ENCODE data around the gene OR13J1.
"Not testable (repeated sequence)": the region's sequence is repeated elsewhere in the genome, so short reads cannot be mapped to it uniquely, and the experiment has no call there.

The OR13J1 gene

GRCh38 chr9:35908504-35909125, 38.4 kb upstream of the OR13J1 start:
- no peak overlapping the region for H3K27ac Mint-ChIP-seq
- peaks cover 20% of the 10 kb centered on the region for H3K4me1 Mint-ChIP-seq (ENCODE audit: low read depth)
- H3K27me3 Mint-ChIP-seq (ENCODE audit: low read depth): no peaks in the 10 kb centered on the region
- no peaks in the 10 kb centered on the region for H3K9me3 Mint-ChIP-seq
- H3K4me3 Mint-ChIP-seq: no peak overlapping the region
- no peaks in the 10 kb centered on the region for H3K36me3 Mint-ChIP-seq (ENCODE audit: low read depth)

DNA sequence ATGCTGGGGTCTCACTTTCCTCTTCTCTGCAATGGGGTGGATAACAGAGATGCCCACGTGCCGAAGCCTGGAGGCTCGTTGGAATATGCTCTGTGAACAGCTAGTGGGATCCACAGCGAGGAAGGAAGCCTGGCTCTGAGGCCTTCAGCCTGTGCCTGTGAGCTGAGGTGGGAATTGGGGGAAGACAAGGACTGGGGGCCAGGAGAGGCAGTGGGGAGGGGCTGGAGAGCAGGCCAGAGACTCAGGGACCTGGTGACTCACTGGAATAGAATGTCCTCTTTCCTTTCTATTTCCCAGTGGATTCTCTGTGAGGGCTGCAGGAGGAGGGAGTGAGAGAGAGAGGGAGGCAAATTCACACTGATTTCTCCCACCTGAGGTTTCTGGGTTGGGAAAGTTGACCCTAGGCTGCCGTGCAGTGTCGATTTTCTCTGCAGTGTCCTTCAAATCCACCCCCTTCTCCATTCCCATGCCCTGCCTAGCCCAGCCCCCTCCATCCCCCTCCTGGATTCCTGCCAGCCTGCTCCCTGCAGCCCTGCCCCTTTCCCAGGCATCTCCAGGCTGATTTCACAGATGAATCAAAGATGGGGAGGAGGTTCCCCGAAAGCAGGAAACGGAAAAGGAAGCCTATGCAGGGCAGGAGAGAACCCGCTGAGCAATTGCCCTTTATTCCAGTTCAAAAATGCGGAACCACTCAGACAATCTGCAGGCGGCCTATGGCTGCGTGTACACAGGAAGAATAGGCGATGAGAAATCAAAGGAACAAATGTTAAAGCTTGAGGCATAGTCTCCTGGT, 37.7 kb upstream of the OR13J1 start:
- Mint-ChIP-seq H3K27ac (no peak overlapping the region), H3K9me3 (no peaks in the 10 kb centered on the region), H3K36me3 (ENCODE audit: low read depth) (no peaks in the 10 kb centered on the region), H3K4me1 (ENCODE audit: low read depth) (peaks cover 20% of the 10 kb centered on the region), H3K27me3 (ENCODE audit: low read depth) (peaks cover 3% of the 10 kb centered on the region), H3K4me3 (no peak overlapping the region)

- H3K36me3 Mint-ChIP-seq (ENCODE audit: low read depth): no peaks in the 10 kb centered on the region
- H3K27ac Mint-ChIP-seq: no peak overlapping the region
- peaks cover 5% of the 10 kb centered on the region for H3K27me3 Mint-ChIP-seq (ENCODE audit: low read depth)
- H3K9me3 Mint-ChIP-seq: no peaks in the 10 kb centered on the region
- peaks cover 20% of the 10 kb centered on the region for H3K4me1 Mint-ChIP-seq (ENCODE audit: low read depth)
- no peak overlapping the region for H3K4me3 Mint-ChIP-seq
Measured at GRCh38 chr9:35906923-35907699, 36.9 kb upstream of the OR13J1 start.

- no peaks in the 10 kb centered on the region for H3K9me3 Mint-ChIP-seq
- peaks cover 6% of the 10 kb centered on the region for H3K27me3 Mint-ChIP-seq (ENCODE audit: low read depth)
- no peak within 1 kb of the TSS for H3K27ac Mint-ChIP-seq
- H3K4me3 Mint-ChIP-seq: no peak within 1 kb of the TSS
- H3K36me3 Mint-ChIP-seq (ENCODE audit: low read depth): no peaks in the 10 kb centered on the region
- H3K4me1 Mint-ChIP-seq (ENCODE audit: low read depth): peaks cover 17% of the 10 kb centered on the region
Measured at GRCh38 chr9:35905912-35906679, 35.9 kb upstream of the OR13J1 start, which contains the start of gene HRCT1. Gene HRCT1 (plus strand): TSS chr9:35906202. CDS start chr9:35906288, 86 bp downstream.

- Mint-ChIP-seq H3K4me1 (ENCODE audit: low read depth) (peaks cover 12% of the 10 kb centered on the region), H3K9me3 (no peaks in the 10 kb centered on the region), H3K4me3 (no peak overlapping the region), H3K36me3 (ENCODE audit: low read depth) (no peaks in the 10 kb centered on the region), H3K27me3 (ENCODE audit: low read depth) (peaks cover 10% of the 10 kb centered on the region), H3K27ac (no peak overlapping the region)
Measured at GRCh38 chr9:35905051-35905781, 35.0 kb upstream of the OR13J1 start.

DNA sequence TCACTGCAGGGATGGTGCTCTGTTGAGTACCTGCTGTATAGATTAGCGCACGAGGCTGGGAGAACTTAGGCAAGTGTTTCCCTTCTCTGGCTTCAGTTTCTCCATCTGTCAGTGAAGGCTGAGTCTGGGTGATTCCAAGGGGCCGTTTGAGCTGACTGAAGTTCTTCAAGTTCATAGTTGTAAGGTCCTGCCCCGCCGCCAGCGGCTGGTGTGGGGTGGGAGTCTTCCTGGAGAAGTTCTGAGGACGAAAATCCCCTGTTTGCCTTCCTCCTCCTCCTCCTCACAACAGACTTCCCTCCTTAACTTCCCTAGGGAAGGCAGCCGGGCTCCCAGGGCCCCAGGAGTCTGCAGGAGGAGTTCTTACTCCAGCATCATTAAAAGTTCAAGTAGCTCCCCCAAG, 34.1 kb upstream of the OR13J1 start:
- Mint-ChIP-seq H3K36me3 (ENCODE audit: low read depth) (no peaks in the 10 kb centered on the region), H3K27ac (no peak overlapping the region), H3K27me3 (ENCODE audit: low read depth) (peaks cover 10% of the 10 kb centered on the region), H3K9me3 (no peaks in the 10 kb centered on the region), H3K4me1 (ENCODE audit: low read depth) (peaks cover 8% of the 10 kb centered on the region), H3K4me3 (no peak overlapping the region)

DNA sequence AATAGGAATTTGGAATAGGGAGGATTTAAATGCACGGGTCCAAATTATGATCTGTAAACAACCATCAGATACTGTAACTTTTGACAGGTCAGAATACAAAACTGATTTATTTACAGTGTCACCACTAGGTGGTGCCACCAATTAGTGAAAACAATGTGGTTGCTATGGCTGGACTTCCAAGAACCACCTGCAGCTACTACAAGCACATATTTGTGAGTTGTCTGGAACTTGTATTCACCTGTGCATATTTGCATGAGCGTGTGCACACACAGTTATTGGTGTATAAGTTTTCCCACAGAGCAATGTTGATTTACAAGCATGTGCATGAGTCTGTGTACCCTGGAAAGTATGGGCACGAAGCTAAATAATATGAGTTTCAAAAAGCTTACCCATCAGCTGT, 32.8 kb upstream of the OR13J1 start:
- Mint-ChIP-seq H3K9me3 (no peaks in the 10 kb centered on the region), H3K4me3 (no peak overlapping the region), H3K36me3 (ENCODE audit: low read depth) (no peaks in the 10 kb centered on the region), H3K27ac (no peak overlapping the region), H3K27me3 (ENCODE audit: low read depth) (peaks cover 16% of the 10 kb centered on the region), H3K4me1 (ENCODE audit: low read depth) (peaks cover under 1% of the 10 kb centered on the region)

GRCh38 chr9:35899021-35899420, 28.8 kb upstream of the OR13J1 start:
- Mint-ChIP-seq H3K27ac (no peak overlapping the region), H3K27me3 (ENCODE audit: low read depth) (peaks cover 32% of the 10 kb centered on the region), H3K36me3 (ENCODE audit: low read depth) (no peaks in the 10 kb centered on the region), H3K4me1 (ENCODE audit: low read depth) (no peaks in the 10 kb centered on the region), H3K4me3 (no peak overlapping the region), H3K9me3 (no peaks in the 10 kb centered on the region)

DNA sequence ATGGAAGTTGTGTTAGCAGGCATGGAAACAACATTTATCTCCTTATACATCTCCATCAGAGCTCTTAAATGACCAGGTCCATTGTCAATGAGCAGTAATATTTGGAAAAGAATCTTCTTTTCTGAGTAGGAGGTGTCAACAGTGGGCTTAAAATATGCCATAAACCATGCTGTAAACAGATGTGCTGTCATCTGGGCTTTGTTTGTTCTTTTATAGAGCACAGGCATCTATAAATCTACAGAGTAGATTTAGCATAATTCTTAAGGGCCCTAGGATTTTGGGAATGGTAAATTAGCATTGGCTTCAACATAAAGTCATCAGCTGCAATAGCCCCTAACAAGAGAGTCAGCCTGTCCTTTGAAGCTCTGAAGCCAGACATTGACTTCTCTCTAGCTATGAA, 28.1 kb upstream of the OR13J1 start:
- H3K27ac Mint-ChIP-seq: no peak overlapping the region
- no peaks in the 10 kb centered on the region for H3K9me3 Mint-ChIP-seq
- no peaks in the 10 kb centered on the region for H3K36me3 Mint-ChIP-seq (ENCODE audit: low read depth)
- no peaks in the 10 kb centered on the region for H3K4me1 Mint-ChIP-seq (ENCODE audit: low read depth)
- H3K27me3 Mint-ChIP-seq (ENCODE audit: low read depth): peaks cover 34% of the 10 kb centered on the region
- no peak overlapping the region for H3K4me3 Mint-ChIP-seq

DNA sequence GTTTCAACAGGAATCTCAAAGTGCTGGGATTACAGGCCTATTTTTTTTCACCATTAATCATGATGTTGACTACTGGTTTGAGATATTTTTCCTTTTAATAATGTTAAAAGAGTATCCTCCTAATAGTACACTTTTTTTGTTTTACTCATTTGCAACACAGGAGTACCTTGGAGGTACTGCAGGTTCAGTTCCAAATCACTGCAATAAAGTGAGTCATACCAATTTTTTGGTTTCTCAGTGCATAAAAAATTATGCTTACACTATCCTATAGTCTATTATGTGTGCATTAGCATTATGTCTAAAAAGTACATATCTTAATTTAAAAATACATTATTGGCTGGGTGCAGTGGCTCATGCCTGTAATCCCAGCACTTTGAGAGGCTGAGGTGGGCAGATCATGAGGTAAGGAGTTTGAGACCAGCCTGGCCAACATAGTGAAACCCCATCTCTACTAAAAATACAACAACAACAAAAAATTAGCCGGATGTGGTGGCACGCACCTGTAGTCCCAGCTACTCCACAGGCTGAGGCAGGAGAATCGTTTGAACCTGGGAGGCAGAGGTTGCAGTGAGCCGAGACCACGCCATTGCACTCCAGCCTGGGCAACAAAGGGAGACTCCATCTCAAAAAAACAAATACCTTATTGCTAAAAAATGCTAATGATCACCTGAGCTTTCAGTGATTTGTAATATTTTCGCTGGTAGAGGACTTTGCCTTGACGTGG, 27.3 kb upstream of the OR13J1 start:
- not testable (repeated sequence) for H3K36me3 Mint-ChIP-seq (ENCODE audit: low read depth); H3K27ac Mint-ChIP-seq; H3K4me1 Mint-ChIP-seq (ENCODE audit: low read depth); H3K9me3 Mint-ChIP-seq; H3K4me3 Mint-ChIP-seq
- H3K27me3 Mint-ChIP-seq (ENCODE audit: low read depth): peaks cover 29% of the 10 kb centered on the region

DNA sequence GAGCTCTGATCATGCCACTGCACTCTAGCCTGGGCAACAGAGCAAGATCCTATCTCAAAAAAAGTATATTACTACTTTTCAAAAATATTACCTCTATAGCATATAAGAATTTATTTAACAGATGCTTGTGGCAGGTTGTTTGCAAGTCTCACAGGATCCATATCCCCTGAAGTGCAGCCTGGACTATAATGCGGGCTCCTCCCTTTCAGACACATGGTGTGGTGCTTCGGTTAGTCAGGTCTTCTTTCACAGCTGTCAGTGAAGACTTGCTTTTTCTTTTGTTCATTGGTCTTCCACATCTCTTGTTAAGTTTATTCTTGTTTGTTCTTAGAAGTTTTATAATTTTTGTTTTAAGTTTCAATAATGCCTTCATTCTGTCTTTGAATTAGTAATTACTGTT, 26.4 kb upstream of the OR13J1 start:
- Mint-ChIP-seq H3K4me3 (no peak overlapping the region), H3K27me3 (ENCODE audit: low read depth) (peaks cover 35% of the 10 kb centered on the region), H3K9me3 (no peaks in the 10 kb centered on the region), H3K36me3 (ENCODE audit: low read depth) (no peaks in the 10 kb centered on the region), H3K4me1 (ENCODE audit: low read depth) (no peaks in the 10 kb centered on the region), H3K27ac (no peak overlapping the region)

- Mint-ChIP-seq H3K27ac (no peak overlapping the region), H3K36me3 (ENCODE audit: low read depth) (no peaks in the 10 kb centered on the region), H3K4me1 (ENCODE audit: low read depth) (no peaks in the 10 kb centered on the region), H3K4me3 (no peak overlapping the region), H3K27me3 (ENCODE audit: low read depth) (peaks cover 37% of the 10 kb centered on the region), H3K9me3 (no peaks in the 10 kb centered on the region)
Measured at GRCh38 chr9:35892051-35892450, 21.9 kb upstream of the OR13J1 start.

- H3K27ac Mint-ChIP-seq: no peak overlapping the region
- H3K9me3 Mint-ChIP-seq: no peaks in the 10 kb centered on the region
- peaks cover 41% of the 10 kb centered on the region for H3K27me3 Mint-ChIP-seq (ENCODE audit: low read depth)
- no peaks in the 10 kb centered on the region for H3K4me1 Mint-ChIP-seq (ENCODE audit: low read depth)
- H3K36me3 Mint-ChIP-seq (ENCODE audit: low read depth): no peaks in the 10 kb centered on the region
- H3K4me3 Mint-ChIP-seq: no peak overlapping the region
Measured at GRCh38 chr9:35891646-35892045, 21.4 kb upstream of the OR13J1 start.

Data from T-helper 1 cell treated with Interleukin-12 subunit alpha and Interleukin-12 subunit beta and Interleukin-4 antibody, amounts not matched to agents 30 μg/mL and 1 μg/mL, for 36 hours (primary cell).